Measurements from ENCODE around the gene SLC25A31. TPM values are rescaled to one million over a fixed set of nuclear protein-coding genes. Genes with fewer than 3 reads are reported as not detected.

Gene SLC25A31
- total RNA-seq, 1 experiment from 2014 or later, result not detected

- H3K36me3 ChIP-seq (ENCODE audit: low read depth), result peaks cover 10% of the 10 kb centered on the region; the same call in 1 of the 2 replicates
- DNase-seq, result peak in 1 of 2 experiments; percentile 56
- peak overlapping the region; percentile 75 for H3K4me2 ChIP-seq
- H2AFZ ChIP-seq, result peak overlapping the region; percentile 61; the same call in 1 of the 2 replicates
- BruUV-seq (replicated peaks), result no TSS peak
- no peaks in the 10 kb centered on the region for H3K9me2 ChIP-seq (ENCODE audit: insufficient read depth)
- intact Hi-C loops (cut with micrococcal nuclease; ENCODE audit: unreplicated experiment), result loop anchor here (5.0 kb wide), 1 partner anchor 77 kb away; the partner anchor contains the start of gene INTU
- no peaks in the 10 kb centered on the region for H3K9me3 ChIP-seq (ENCODE audit: insufficient read depth, low read depth)
- no peaks in the 10 kb centered on the region for H3K27me3 ChIP-seq (ENCODE audit: insufficient read depth, low read depth)
- peaks cover 9% of the 10 kb centered on the region; the same call in 1 of the 2 replicates for H3F3A ChIP-seq (ENCODE audit: insufficient read depth, low read depth)
- peak overlapping the region; percentile 88 for H3K27ac ChIP-seq
- H3K79me2 ChIP-seq (ENCODE audit: low read depth), result no peaks in the 10 kb centered on the region
- peak overlapping the region; percentile 31; the same call in 1 of the 2 replicates for H3K4me3 ChIP-seq
- no peak for TF ChIP-seq EZH2 (IDR thresholded peaks at IDR 0.05; ENCODE audit: low read depth)
- no peak for TF ChIP-seq CTCF (conservative IDR thresholded peaks at IDR 0.05)
- POLR2A ChIA-PET (ENCODE audit: unreplicated experiment), result interaction anchor here (0.6 to 0.9 kb wide), 3 partner anchors 24 to 333 kb away, joined by 4 to 5 read pairs (median 4); partner anchors contain the start of gene INTU
- CTCF ChIA-PET, result no interaction called here
- H4K20me1 ChIP-seq (ENCODE audit: insufficient read depth), result no peaks in the 10 kb centered on the region
- peaks cover 26% of the 10 kb centered on the region for H3K4me1 ChIP-seq (replicated peaks; ENCODE audit: insufficient read depth)
Measured at GRCh38 chr4:127709456-127709855, 20.7 kb upstream of the SLC25A31 start.

- Histone ChIP-seq H4K20me1 (ENCODE audit: insufficient read depth) (no peaks in the 10 kb centered on the region), H2AFZ (no peak overlapping the region), H3F3A (ENCODE audit: insufficient read depth, low read depth) (no peaks in the 10 kb centered on the region), H3K79me2 (ENCODE audit: low read depth) (no peaks in the 10 kb centered on the region), H3K4me3 (no peak overlapping the region), H3K27ac (no peak overlapping the region), H3K9me2 (ENCODE audit: insufficient read depth) (no peaks in the 10 kb centered on the region), H3K4me1 (replicated peaks; ENCODE audit: insufficient read depth) (no peaks in the 10 kb centered on the region), H3K4me2 (no peak overlapping the region), H3K9me3 (ENCODE audit: insufficient read depth, low read depth) (no peaks in the 10 kb centered on the region), H3K27me3 (ENCODE audit: insufficient read depth, low read depth) (no peaks in the 10 kb centered on the region), H3K36me3 (ENCODE audit: low read depth) (no peaks in the 10 kb centered on the region)
- ChIA-PET CTCF (interaction anchor here (0.7 to 1.3 kb wide), 2 partner anchors 132 to 278 kb away, joined by 3 read pairs; no protein-coding TSS in a partner anchor), POLR2A (ENCODE audit: unreplicated experiment) (no interaction called here)
- no peak for DNase-seq
- BruUV-seq (replicated peaks), result no TSS peak
- intact Hi-C loops (cut with micrococcal nuclease; ENCODE audit: unreplicated experiment), result loop anchor here (5.0 kb wide), 1 partner anchor 109 kb away; no protein-coding TSS in a partner anchor
- no peak for TF ChIP-seq CTCF (conservative IDR thresholded peaks at IDR 0.05)
- no peak for TF ChIP-seq EZH2 (IDR thresholded peaks at IDR 0.05; ENCODE audit: low read depth)
Measured at GRCh38 chr4:127731406-127731805, 1.2 kb downstream of the SLC25A31 start.

GRCh38 chr4:127732623-127733328, 2.6 kb downstream of the SLC25A31 start:
- Histone ChIP-seq H3K9me3 (ENCODE audit: insufficient read depth, low read depth) (no peaks in the 10 kb centered on the region), H3K36me3 (ENCODE audit: low read depth) (no peaks in the 10 kb centered on the region), H3K4me1 (replicated peaks; ENCODE audit: insufficient read depth) (no peaks in the 10 kb centered on the region), H3K9me2 (ENCODE audit: insufficient read depth) (no peaks in the 10 kb centered on the region), H3K79me2 (ENCODE audit: low read depth) (no peaks in the 10 kb centered on the region), H3F3A (ENCODE audit: insufficient read depth, low read depth) (no peaks in the 10 kb centered on the region), H2AFZ (no peak overlapping the region), H3K4me2 (peak overlapping the region; percentile 3; the same call in 1 of the 2 replicates), H4K20me1 (ENCODE audit: insufficient read depth) (no peaks in the 10 kb centered on the region), H3K27ac (no peak overlapping the region), H3K27me3 (ENCODE audit: insufficient read depth, low read depth) (no peaks in the 10 kb centered on the region), H3K4me3 (no peak overlapping the region)
- no peak for TF ChIP-seq EZH2 (IDR thresholded peaks at IDR 0.05; ENCODE audit: low read depth)
- peak; percentile 92 for TF ChIP-seq CTCF (conservative IDR thresholded peaks at IDR 0.05)
- ChIA-PET POLR2A (ENCODE audit: unreplicated experiment) (interaction anchor here (0.6 kb wide), 1 partner anchor 93 kb away, joined by 3 read pairs; no protein-coding TSS in a partner anchor), CTCF (interaction anchor here (0.6 to 1.5 kb wide), 4 partner anchors 102 to 135 kb away, joined by 3 to 5 read pairs (median 4); no protein-coding TSS in a partner anchor)
- BruUV-seq (replicated peaks), result no TSS peak
- peak; percentile 5 to 71 for DNase-seq
- intact Hi-C loops (cut with micrococcal nuclease; ENCODE audit: unreplicated experiment), result loop anchor here (1.0 to 5.0 kb wide), 2 partner anchors 110 to 127 kb away; no protein-coding TSS in a partner anchor
